HG03521 (cell line): ENCODE results near the gene DEPP1.
"Not testable (repeated sequence)": the region's sequence is repeated elsewhere in the genome, so short reads cannot be mapped to it uniquely, and the experiment has no call there.

Source experiments
- ATAC-seq: cut with Tn5 transposase; IDR thresholded peaks from one replicate; pipeline ENCODE4 v1.9.1; 2021; ENCODE audit warnings: mild to moderate bottlenecking, moderate library complexity; ENCODE audit not compliant: unreplicated experiment

DEPP1 gene

GRCh38 chr10:44978570-44979280 is at the start of gene DEPP1:
TSS of gene DEPP1 (minus strand) at chr10:44978809. CDS start at chr10:44978030, 779 bp downstream.
- no peak for ATAC-seq

GRCh38 chr10:45023426-45023825 is 44.8 kb upstream of the DEPP1 start:
- ATAC-seq, result no peak

GRCh38 chr10:45015590-45015989 is 37.0 kb upstream of the DEPP1 start:
- ATAC-seq, result no peak

- not testable (repeated sequence) for ATAC-seq
Observed at GRCh38 chr10:45014557-45014956, 35.9 kb upstream of the DEPP1 start.

- ATAC-seq, result peak; percentile 51
Observed at GRCh38 chr10:45008524-45009161, 30.0 kb upstream of the DEPP1 start.

- no peak for ATAC-seq
Observed at GRCh38 chr10:45006276-45007030, 27.8 kb upstream of the DEPP1 start.

- no peak for ATAC-seq
Observed at GRCh38 chr10:45005284-45005683, 26.7 kb upstream of the DEPP1 start.

- no peak for ATAC-seq
Observed at GRCh38 chr10:45004661-45005060, 26.1 kb upstream of the DEPP1 start.

- no peak for ATAC-seq
Observed at GRCh38 chr10:45003432-45004000, 24.9 kb upstream of the DEPP1 start.

GRCh38 chr10:45001381-45002148 is 23.0 kb upstream of the DEPP1 start:
- ATAC-seq, result peak; percentile 83

- peak; percentile 67 for ATAC-seq
Observed at GRCh38 chr10:45000752-45001380, 22.3 kb upstream of the DEPP1 start, which contains the start of gene ZNF22. TSS of gene ZNF22 (plus strand) at chr10:45000923. CDS start at chr10:45003369, 2,446 bp downstream.

- ATAC-seq, result no peak
Observed at GRCh38 chr10:45000138-45000751, 21.6 kb upstream of the DEPP1 start.

- no peak for ATAC-seq
Observed at GRCh38 chr10:44998146-44998631, 19.6 kb upstream of the DEPP1 start.

GRCh38 chr10:44997105-44997748 is 18.6 kb upstream of the DEPP1 start:
- ATAC-seq, result no peak

- no peak for ATAC-seq
Observed at GRCh38 chr10:44995914-44996669, 17.5 kb upstream of the DEPP1 start.

- ATAC-seq, result no peak
Observed at GRCh38 chr10:44995581-44995913, 16.9 kb upstream of the DEPP1 start.

- no peak for ATAC-seq
Observed at GRCh38 chr10:44994752-44995530, 16.3 kb upstream of the DEPP1 start.
